Activated B cell treated with CpG ODN at 0.5 μM for 24 hours (primary cell): ENCODE measurements around the gene RANBP17. TPM values are rescaled to one million over a fixed set of nuclear protein-coding genes. Genes with fewer than 3 reads are reported as not detected.
"Not testable (repeated sequence)": the region's sequence is repeated elsewhere in the genome, so short reads cannot be mapped to it uniquely, and the experiment has no call there.

Source experiments
- ATAC-seq: fragments of 200-7000 bp; cut with Tn5 transposase; one replicate; pipeline ENCODE4 v1.10.0; 2021; ENCODE audit warnings: low read depth, mild to moderate bottlenecking, moderate library complexity
- CTCF ChIA-PET: fragments of 350-600 bp; sonication (Branson Sonifier 250); formaldehyde crosslinking; loops from one replicate; lab custom pipeline; 2021; ENCODE audit warnings: antibody characterized with exemption; lab: Charles Lee
- POLR2A ChIA-PET: fragments of 350-600 bp; sonication (Branson Sonifier 250); formaldehyde crosslinking; loops from one replicate; lab custom pipeline; 2021; ENCODE audit warnings: antibody characterized with exemption; lab: Charles Lee
- DNase-seq: peaks from one replicate; pipeline ENCODE4 v3.0.0; 2022
- H3K27ac Mint-ChIP-seq: one replicate; pipeline ENCODE4 v1.8.0; 2020; ENCODE audit warnings: mixed read lengths
- H3K27me3 Mint-ChIP-seq: one replicate; pipeline ENCODE4 v1.8.0; 2021; ENCODE audit warnings: mixed read lengths
- H3K36me3 Mint-ChIP-seq: one replicate; pipeline ENCODE4 v1.8.0; 2021; ENCODE audit warnings: low read depth, mixed read lengths
- H3K4me1 Mint-ChIP-seq: one replicate; pipeline ENCODE4 v1.8.0; 2021; ENCODE audit warnings: mixed read lengths
- H3K4me3 Mint-ChIP-seq: one replicate; pipeline ENCODE4 v1.8.0; 2020; ENCODE audit warnings: mild to moderate bottlenecking, mixed read lengths
- H3K9me3 Mint-ChIP-seq: one replicate; pipeline ENCODE4 v1.8.0; 2020; ENCODE audit warnings: mixed read lengths
- CTCF ChIP-seq: fragments of 200-600 bp; IDR thresholded peaks from one replicate; pipeline ENCODE4 v1.8.0; 2022; ENCODE audit warnings: antibody characterized with exemption, mild to moderate bottlenecking
- intact Hi-C: fragments of 100-400 bp; cut with micrococcal nuclease; formaldehyde crosslinking; loops from one replicate; pipeline ENCODE4 v1.15.1; 2024
- total RNA-seq: library from RNA; stranded (reverse); gene quantifications from 2 replicates; pipeline ENCODE4 v1.2.3, GENCODE V29; 2022

RANBP17 gene
- total RNA-seq, 1 donor from 2014 or later, result not detected

DNA sequence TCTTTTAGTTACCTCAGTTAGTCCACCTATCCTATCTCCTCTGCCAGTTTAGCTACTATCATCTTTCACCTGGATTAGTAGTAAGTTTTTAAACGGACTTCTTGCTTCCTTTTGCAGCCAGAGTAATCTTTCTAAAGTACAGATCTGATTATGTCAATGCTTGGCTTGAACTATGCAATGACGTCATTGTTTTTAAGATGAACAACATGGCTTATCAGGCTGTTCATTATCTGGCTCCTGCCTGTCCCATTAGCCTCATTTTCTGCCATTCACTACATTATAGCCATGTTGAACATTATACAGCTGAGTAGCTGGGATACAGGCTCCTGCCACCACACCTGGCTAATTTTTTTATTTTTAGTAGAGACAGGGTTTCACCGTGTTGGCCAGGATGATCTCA is 98.7 kb downstream of the RANBP17 start:
- Mint-ChIP-seq H3K9me3 (no peaks in the 10 kb centered on the region), H3K4me1 (no peaks in the 10 kb centered on the region), H3K36me3 (no peaks in the 10 kb centered on the region), H3K27me3 (no peaks in the 10 kb centered on the region), H3K27ac (no peak overlapping the region), H3K4me3 (no peak overlapping the region)
- intact Hi-C loops, result no loop called here
- CTCF ChIA-PET, result no interaction called here
- DNase-seq (no peak), ATAC-seq (no peak)
- POLR2A ChIA-PET, result no interaction called here
- no peak for TF ChIP-seq CTCF

- Mint-ChIP-seq H3K36me3 (no peaks in the 10 kb centered on the region), H3K9me3 (no peaks in the 10 kb centered on the region), H3K4me1 (no peaks in the 10 kb centered on the region), H3K27ac (no peak overlapping the region), H3K27me3 (no peaks in the 10 kb centered on the region), H3K4me3 (no peak overlapping the region)
- no peak for ATAC-seq
- DNase-seq, result no peak
- no peak for TF ChIP-seq CTCF
- POLR2A ChIA-PET, result no interaction called here
- CTCF ChIA-PET, result no interaction called here
- intact Hi-C loops, result no loop called here
These were observed 101.7 kb downstream of the RANBP17 start for GRCh38 chr5:170963521-170963920.

- peaks cover 3% of the 10 kb centered on the region for H3K9me3 Mint-ChIP-seq
- no peaks in the 10 kb centered on the region for H3K4me1 Mint-ChIP-seq
- ChIA-PET CTCF (no interaction called here), POLR2A (no interaction called here)
- H3K27ac Mint-ChIP-seq, result no peak overlapping the region
- intact Hi-C loops, result no loop called here
- no peak for ATAC-seq
- H3K36me3 Mint-ChIP-seq, result no peaks in the 10 kb centered on the region
- H3K27me3 Mint-ChIP-seq, result no peaks in the 10 kb centered on the region
- TF ChIP-seq CTCF, result no peak
- no peak for DNase-seq
- no peak overlapping the region for H3K4me3 Mint-ChIP-seq
These were observed 112.6 kb downstream of the RANBP17 start for GRCh38 chr5:170974461-170974860.

- H3K36me3 Mint-ChIP-seq, intact Hi-C loops, DNase-seq, POLR2A ChIA-PET, H3K4me3 Mint-ChIP-seq, ATAC-seq, H3K27me3 Mint-ChIP-seq, CTCF ChIA-PET, H3K4me1 Mint-ChIP-seq, H3K27ac Mint-ChIP-seq: not testable (repeated sequence)
- H3K9me3 Mint-ChIP-seq, result peaks cover 23% of the 10 kb centered on the region
These were observed 118.4 kb downstream of the RANBP17 start for GRCh38 chr5:170980261-170980660.

GRCh38 chr5:170985486-170985885 is 123.7 kb downstream of the RANBP17 start:
- ATAC-seq (no peak), DNase-seq (no peak)
- Mint-ChIP-seq H3K9me3 (peaks cover 15% of the 10 kb centered on the region), H3K27ac (no peak overlapping the region), H3K27me3 (no peaks in the 10 kb centered on the region), H3K4me3 (no peak overlapping the region), H3K36me3 (no peaks in the 10 kb centered on the region), H3K4me1 (no peaks in the 10 kb centered on the region)
- no peak for TF ChIP-seq CTCF
- CTCF ChIA-PET, result no interaction called here
- POLR2A ChIA-PET, result no interaction called here
- intact Hi-C loops, result no loop called here

GRCh38 chr5:170986598-170986997 is 124.8 kb downstream of the RANBP17 start:
- Mint-ChIP-seq H3K27me3 (no peaks in the 10 kb centered on the region), H3K27ac (no peak overlapping the region), H3K4me1 (no peaks in the 10 kb centered on the region), H3K36me3 (no peaks in the 10 kb centered on the region), H3K4me3 (no peak overlapping the region), H3K9me3 (peaks cover 6% of the 10 kb centered on the region)
- no peak for TF ChIP-seq CTCF
- ChIA-PET POLR2A (no interaction called here), CTCF (no interaction called here)
- intact Hi-C loops, result no loop called here
- no peak for DNase-seq
- ATAC-seq, result no peak
